Epithelial cell of esophagus (primary cell): ENCODE data around the gene CDR2.
"Not testable (repeated sequence)": the region's sequence is repeated elsewhere in the genome, so short reads cannot be mapped to it uniquely, and the experiment has no call there.

Experiments used
- DNase-seq: peaks from one replicate; pipeline ENCODE4 v3.0.0; 2010; ENCODE audit warnings: low read depth
- H3K4me3 ChIP-seq: 2 replicates; pipeline ENCODE4 v1.5.1; 2011; ENCODE audit warnings: mild to moderate bottlenecking, low read length, control low read depth
- CTCF ChIP-seq: IDR thresholded peaks from 2 replicates; pipeline ENCODE4 v1.5.1; 2011; ENCODE audit warnings: low read depth, mild to moderate bottlenecking, low read length, control low read depth, inconsistent platforms; ENCODE audit not compliant: insufficient read depth; ENCODE audit errors: missing control alignments

Gene CDR2

GRCh38 chr16:22306788-22307187 is 67.6 kb downstream of the CDR2 start:
- H3K4me3 ChIP-seq = no peak overlapping the region
- no peak for TF ChIP-seq CTCF
- DNase-seq = no peak

GRCh38 chr16:22304411-22304810 is 70.0 kb downstream of the CDR2 start:
- TF ChIP-seq CTCF = no peak
- DNase-seq = no peak
- H3K4me3 ChIP-seq = no peak overlapping the region

- no peak for DNase-seq
- TF ChIP-seq CTCF = no peak
- no peak overlapping the region for H3K4me3 ChIP-seq
Measured at GRCh38 chr16:22302776-22303363, 71.5 kb downstream of the CDR2 start.

- not testable (repeated sequence) for H3K4me3 ChIP-seq
Measured at GRCh38 chr16:22301423-22301822, 73.0 kb downstream of the CDR2 start.

DNA sequence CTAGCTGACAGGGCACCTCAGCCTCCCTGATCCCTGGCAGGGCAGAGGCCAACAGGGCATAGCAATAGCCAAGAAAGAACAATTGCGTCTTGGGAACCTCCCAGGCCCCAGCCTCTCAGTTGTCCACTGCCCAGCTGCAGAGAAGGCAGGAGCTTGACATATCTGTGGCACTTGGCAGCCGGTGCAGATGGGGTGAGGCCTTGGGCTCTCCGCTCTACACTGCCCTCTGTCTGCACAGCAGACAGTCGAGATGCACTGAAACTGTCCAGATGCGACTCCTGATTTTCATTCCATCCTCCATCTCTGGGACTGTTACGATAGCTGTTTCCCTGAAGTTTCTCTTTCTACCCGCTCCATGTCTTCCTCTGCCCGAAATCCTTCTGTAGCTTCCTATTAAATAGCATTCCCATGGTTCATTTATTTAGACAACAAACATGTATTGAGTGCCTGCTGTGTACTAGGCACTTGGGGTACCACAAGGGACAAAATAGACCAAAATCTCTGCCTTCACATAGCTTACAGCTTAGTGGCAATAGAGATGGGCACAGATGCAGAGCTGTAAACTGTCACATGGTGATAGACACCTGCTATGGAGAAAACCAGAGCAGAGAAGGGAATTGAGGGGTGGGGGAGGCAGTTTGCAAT is 73.9 kb downstream of the CDR2 start:
- peak; percentile 62 for DNase-seq
- H3K4me3 ChIP-seq = no peak overlapping the region
- TF ChIP-seq CTCF = peak; percentile 74

More at GRCh38 chr16:22301423-22301822, 73.0 kb downstream of the CDR2 start:
- DNase-seq = not testable (repeated sequence)

DNA sequence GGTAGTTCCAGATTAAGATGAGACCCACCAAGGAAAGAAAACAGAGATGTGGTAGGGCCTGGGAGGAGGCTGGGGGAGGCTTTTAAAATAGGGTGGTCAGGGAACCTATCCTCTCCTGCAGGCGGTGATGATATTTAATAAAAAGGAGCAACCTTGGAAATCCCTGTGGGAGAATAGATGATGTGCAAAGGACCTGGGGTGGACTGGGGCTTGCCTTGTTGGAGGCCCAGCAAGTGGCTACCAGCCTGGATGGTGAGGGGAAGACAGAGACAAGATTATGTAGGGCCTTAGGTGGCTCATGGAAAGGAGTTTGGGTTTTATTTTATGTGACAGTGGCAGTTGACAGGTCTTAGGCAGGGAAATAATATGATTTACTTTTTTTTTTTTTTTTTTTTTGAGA is 75.4 kb downstream of the CDR2 start:
- no peak for DNase-seq
- TF ChIP-seq CTCF = no peak
- H3K4me3 ChIP-seq = no peak overlapping the region

- H3K4me3 ChIP-seq = peak overlapping the region; percentile 92
- peak; percentile 86 for DNase-seq
- no peak for TF ChIP-seq CTCF
Measured at GRCh38 chr16:22297871-22298733, 76.3 kb downstream of the CDR2 start.
